Measurements from ENCODE around the gene ZNF484. TPM values are rescaled to one million over a fixed set of nuclear protein-coding genes. Genes with fewer than 3 reads are reported as not detected.
"Not testable (repeated sequence)": the region's sequence is repeated elsewhere in the genome, so short reads cannot be mapped to it uniquely, and the experiment has no call there.

Gene ZNF484
- total and polyA plus RNA-seq, 11 donors, result 1.1 to 8.9 (median 5.5) TPM

DNA sequence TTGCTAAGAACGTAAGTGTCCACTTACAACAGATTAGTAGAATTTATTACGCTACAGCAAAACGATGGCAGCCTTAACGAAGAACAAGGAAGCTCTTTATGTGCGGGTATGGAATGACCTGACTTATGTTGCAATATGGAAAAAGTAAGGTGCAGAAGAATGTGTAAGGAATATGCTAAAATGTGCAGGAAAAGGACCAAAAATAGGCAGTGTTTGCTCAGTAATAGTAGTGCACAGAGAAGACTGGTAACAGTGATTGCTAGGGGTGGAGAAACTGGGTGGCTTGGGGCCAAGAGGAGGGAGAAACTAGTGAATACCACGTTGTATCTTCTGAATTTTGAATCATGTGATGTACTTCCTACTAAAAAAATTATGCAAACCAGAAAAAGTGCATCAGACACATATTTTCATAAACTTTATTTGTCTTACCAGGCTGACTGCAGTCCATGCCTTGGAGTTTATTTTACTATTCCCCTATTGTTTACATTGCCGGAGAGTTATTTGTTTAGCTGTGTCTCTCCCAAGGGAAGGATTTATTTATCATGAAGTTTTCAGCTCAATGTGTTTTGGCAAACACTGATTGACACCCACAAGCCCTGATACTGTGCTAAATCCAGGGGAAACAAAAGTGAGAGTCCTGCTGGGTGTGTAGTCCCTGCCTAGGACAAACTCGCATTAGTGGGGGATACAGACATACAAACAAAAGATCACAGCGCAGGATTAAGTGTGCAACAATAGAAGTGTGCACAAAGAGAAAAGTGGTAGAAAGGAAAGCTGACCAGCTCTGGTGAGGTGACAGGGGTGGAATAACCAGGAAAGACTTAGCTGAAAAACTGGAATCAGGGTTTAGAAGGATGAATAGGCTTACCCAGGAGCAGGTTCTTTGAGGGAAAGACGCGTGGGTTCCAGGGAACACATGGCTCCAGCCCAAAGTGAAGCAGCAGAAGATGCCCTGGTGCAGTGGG is 34.0 kb upstream of the ZNF484 start:
- H3K27me3 ChIP-seq, result peaks cover 0 to 25% (median 6%) of the 10 kb centered on the region in 9 donors
- H3K4me1 ChIP-seq, result no peaks in the 10 kb centered on the region
- no peak overlapping the region for H3K4me3 ChIP-seq
- H3K9me3 ChIP-seq, result no peaks in the 10 kb centered on the region
- H3K36me3 ChIP-seq, result no peaks in the 10 kb centered on the region
- intact Hi-C loops (cut with DNase I), result no loop called here
- DNase-seq (no peak), ATAC-seq (no peak)
- TF ChIP-seq POLR2A (IDR thresholded peaks at IDR 0.05), result no peak
- TF ChIP-seq CTCF (IDR thresholded peaks at IDR 0.05), result no peak
- WGBS, 4 donors, result 62 to 65% (median 63%) methylated on average over 11 of the region's 11 CpGs
- H3K27ac ChIP-seq, result no peak overlapping the region

GRCh38 chr9:92905137-92905536 is 27.3 kb upstream of the ZNF484 start:
- H3K36me3 ChIP-seq; H3K27ac ChIP-seq; intact Hi-C loops (cut with DNase I); H3K4me3 ChIP-seq; H3K9me3 ChIP-seq; ATAC-seq; DNase-seq; H3K4me1 ChIP-seq: not testable (repeated sequence)
- H3K27me3 ChIP-seq, result peaks cover 0 to 13% (median 0%) of the 10 kb centered on the region in 9 donors
- 51 to 77% (median 66%) methylated on average over 6 of the region's 6 CpGs for WGBS, 4 donors

DNA sequence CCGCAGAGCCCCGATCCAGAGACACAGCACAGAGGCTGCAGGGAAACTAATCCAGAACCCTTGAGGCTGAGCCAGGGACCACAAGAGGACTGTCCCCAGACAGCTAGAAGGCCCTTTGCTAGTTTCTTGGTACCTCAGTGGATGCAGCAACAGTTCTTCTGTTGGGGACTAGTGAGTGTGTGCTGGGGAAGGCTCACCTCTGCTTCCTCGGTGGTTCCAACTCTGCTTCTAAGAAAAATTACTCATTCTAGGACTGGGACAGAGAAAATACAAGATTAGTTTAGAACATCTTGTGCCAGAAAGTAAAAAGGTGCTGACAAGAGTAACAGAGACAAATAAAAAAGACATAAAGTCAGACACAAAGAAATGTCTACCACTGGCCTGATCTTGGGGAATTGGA is 19.5 kb upstream of the ZNF484 start:
- Histone ChIP-seq H3K9me3 (peaks cover 0 to 3% (median 0%) of the 10 kb centered on the region in 12 donors), H3K27ac (no peak overlapping the region), H3K4me1 (no peaks in the 10 kb centered on the region), H3K4me3 (no peak overlapping the region), H3K36me3 (no peaks in the 10 kb centered on the region), H3K27me3 (no peaks in the 10 kb centered on the region)
- 92 to 96% (median 93%) methylated on average over 3 of the region's 3 CpGs for WGBS, 4 donors
- TF ChIP-seq CTCF (IDR thresholded peaks at IDR 0.05) (no peak), POLR2A (IDR thresholded peaks at IDR 0.05) (no peak)
- intact Hi-C loops (cut with DNase I), result no loop called here
- DNase-seq (no peak), ATAC-seq (no peak)

DNA sequence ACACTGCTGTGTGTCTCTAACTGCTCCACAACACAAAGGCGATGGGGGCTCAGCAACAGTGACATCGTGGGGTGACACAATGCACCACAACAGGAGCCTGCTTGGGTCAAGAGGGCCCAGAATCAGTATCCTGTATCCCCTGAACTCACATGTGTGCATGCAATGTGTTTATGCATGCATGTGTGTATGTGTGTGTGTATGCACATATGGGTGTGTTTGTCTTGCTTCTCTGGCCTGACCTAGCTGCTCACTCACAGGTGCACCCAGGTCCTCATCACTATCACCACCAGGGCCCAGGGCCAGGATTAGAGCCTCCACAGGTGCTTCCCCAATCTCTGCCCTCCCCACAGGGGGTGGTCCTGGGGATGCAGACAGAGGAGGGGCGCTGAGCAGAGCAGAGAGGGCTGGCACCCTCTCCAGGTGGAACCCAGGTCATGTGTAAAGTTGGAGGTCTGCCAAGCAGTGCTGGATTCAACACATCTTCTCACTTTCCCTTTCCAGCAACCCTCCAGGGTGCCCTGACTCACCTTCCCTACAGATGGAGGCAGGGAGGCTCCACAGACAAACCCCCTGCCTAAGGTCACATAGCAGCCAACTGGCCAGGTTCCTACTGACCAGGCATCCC is 18.1 kb upstream of the ZNF484 start:
- H3K27ac ChIP-seq, result no peak overlapping the region
- H3K9me3 ChIP-seq, result peaks cover 0 to 3% (median 0%) of the 10 kb centered on the region in 12 donors
- 88 to 100% (median 91%) methylated on average over 1 to 3 of the region's 3 CpGs for WGBS, 4 donors
- DNase-seq (no peak), ATAC-seq (no peak)
- H3K27me3 ChIP-seq, result no peaks in the 10 kb centered on the region
- no peak for TF ChIP-seq POLR2A (IDR thresholded peaks at IDR 0.05)
- no peak for TF ChIP-seq CTCF (IDR thresholded peaks at IDR 0.05)
- intact Hi-C loops (cut with DNase I), result no loop called here
- no peaks in the 10 kb centered on the region for H3K4me1 ChIP-seq
- no peak overlapping the region for H3K4me3 ChIP-seq
- H3K36me3 ChIP-seq, result no peaks in the 10 kb centered on the region
